ENCODE measurements around the gene TAB2. TPM values are rescaled to one million over a fixed set of nuclear protein-coding genes. Genes with fewer than 3 reads are reported as not detected.

Gene TAB2
- total and polyA plus RNA-seq, 2 of the 8 experiments (the other 6 are each of a cell fraction or from before 2014, with no cell fraction given): 40.4 to 63.0 TPM

DNA sequence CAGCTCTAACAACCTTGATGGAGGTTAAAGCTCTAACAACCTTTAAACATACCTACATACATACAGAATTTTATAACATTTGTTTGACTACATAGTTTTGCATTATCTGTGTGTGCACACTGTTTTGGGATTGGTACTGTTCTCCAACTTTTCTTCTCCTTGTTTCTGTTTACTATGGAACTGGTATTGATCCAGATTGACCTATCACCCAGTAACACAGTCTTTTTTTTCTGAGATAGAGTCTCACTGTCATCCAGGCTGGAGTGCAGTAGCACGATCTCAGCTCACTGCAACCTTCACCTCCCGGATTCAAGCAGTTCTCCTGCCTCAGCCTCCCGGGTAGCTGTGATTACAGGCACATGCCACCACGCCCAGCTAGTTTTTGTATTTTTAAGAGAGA, 65.9 kb downstream of the TAB2 start (continued):
- TF ChIP-seq, protein P1, sequence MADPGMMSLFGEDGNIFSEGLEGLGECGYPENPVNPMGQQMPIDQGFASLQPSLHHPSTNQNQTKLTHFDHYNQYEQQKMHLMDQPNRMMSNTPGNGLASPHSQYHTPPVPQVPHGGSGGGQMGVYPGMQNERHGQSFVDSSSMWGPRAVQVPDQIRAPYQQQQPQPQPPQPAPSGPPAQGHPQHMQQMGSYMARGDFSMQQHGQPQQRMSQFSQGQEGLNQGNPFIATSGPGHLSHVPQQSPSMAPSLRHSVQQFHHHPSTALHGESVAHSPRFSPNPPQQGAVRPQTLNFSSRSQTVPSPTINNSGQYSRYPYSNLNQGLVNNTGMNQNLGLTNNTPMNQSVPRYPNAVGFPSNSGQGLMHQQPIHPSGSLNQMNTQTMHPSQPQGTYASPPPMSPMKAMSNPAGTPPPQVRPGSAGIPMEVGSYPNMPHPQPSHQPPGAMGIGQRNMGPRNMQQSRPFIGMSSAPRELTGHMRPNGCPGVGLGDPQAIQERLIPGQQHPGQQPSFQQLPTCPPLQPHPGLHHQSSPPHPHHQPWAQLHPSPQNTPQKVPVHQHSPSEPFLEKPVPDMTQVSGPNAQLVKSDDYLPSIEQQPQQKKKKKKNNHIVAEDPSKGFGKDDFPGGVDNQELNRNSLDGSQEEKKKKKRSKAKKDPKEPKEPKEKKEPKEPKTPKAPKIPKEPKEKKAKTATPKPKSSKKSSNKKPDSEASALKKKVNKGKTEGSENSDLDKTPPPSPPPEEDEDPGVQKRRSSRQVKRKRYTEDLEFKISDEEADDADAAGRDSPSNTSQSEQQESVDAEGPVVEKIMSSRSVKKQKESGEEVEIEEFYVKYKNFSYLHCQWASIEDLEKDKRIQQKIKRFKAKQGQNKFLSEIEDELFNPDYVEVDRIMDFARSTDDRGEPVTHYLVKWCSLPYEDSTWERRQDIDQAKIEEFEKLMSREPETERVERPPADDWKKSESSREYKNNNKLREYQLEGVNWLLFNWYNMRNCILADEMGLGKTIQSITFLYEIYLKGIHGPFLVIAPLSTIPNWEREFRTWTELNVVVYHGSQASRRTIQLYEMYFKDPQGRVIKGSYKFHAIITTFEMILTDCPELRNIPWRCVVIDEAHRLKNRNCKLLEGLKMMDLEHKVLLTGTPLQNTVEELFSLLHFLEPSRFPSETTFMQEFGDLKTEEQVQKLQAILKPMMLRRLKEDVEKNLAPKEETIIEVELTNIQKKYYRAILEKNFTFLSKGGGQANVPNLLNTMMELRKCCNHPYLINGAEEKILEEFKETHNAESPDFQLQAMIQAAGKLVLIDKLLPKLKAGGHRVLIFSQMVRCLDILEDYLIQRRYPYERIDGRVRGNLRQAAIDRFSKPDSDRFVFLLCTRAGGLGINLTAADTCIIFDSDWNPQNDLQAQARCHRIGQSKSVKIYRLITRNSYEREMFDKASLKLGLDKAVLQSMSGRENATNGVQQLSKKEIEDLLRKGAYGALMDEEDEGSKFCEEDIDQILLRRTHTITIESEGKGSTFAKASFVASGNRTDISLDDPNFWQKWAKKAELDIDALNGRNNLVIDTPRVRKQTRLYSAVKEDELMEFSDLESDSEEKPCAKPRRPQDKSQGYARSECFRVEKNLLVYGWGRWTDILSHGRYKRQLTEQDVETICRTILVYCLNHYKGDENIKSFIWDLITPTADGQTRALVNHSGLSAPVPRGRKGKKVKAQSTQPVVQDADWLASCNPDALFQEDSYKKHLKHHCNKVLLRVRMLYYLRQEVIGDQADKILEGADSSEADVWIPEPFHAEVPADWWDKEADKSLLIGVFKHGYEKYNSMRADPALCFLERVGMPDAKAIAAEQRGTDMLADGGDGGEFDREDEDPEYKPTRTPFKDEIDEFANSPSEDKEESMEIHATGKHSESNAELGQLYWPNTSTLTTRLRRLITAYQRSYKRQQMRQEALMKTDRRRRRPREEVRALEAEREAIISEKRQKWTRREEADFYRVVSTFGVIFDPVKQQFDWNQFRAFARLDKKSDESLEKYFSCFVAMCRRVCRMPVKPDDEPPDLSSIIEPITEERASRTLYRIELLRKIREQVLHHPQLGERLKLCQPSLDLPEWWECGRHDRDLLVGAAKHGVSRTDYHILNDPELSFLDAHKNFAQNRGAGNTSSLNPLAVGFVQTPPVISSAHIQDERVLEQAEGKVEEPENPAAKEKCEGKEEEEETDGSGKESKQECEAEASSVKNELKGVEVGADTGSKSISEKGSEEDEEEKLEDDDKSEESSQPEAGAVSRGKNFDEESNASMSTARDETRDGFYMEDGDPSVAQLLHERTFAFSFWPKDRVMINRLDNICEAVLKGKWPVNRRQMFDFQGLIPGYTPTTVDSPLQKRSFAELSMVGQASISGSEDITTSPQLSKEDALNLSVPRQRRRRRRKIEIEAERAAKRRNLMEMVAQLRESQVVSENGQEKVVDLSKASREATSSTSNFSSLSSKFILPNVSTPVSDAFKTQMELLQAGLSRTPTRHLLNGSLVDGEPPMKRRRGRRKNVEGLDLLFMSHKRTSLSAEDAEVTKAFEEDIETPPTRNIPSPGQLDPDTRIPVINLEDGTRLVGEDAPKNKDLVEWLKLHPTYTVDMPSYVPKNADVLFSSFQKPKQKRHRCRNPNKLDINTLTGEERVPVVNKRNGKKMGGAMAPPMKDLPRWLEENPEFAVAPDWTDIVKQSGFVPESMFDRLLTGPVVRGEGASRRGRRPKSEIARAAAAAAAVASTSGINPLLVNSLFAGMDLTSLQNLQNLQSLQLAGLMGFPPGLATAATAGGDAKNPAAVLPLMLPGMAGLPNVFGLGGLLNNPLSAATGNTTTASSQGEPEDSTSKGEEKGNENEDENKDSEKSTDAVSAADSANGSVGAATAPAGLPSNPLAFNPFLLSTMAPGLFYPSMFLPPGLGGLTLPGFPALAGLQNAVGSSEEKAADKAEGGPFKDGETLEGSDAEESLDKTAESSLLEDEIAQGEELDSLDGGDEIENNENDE (IDR thresholded peaks at IDR 0.05; ENCODE audit: insufficient replicate concordance, low read length): no peak
- no peak for TF ChIP-seq KDM4A (IDR thresholded peaks at IDR 0.05; ENCODE audit: low read depth, low read length, severe bottlenecking)
- TF ChIP-seq CEBPB (IDR thresholded peaks at IDR 0.05; ENCODE audit: low read depth, low read length): no peak
- TF ChIP-seq, protein P2, sequence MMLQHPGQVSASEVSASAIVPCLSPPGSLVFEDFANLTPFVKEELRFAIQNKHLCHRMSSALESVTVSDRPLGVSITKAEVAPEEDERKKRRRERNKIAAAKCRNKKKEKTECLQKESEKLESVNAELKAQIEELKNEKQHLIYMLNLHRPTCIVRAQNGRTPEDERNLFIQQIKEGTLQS (IDR thresholded peaks at IDR 0.05; ENCODE audit: insufficient read depth, low read depth, low read length): no peak
- no peak for TF ChIP-seq EGR1 (IDR thresholded peaks at IDR 0.05; ENCODE audit: borderline replicate concordance, low read depth, low read length)
- no peak for TF ChIP-seq MAFK (IDR thresholded peaks at IDR 0.05; ENCODE audit: low read depth, low read length)
- no peak for TF ChIP-seq POLR2AphosphoS5 (IDR thresholded peaks at IDR 0.05; ENCODE audit: low read depth, low read length)
- TF ChIP-seq CBX5 (IDR thresholded peaks at IDR 0.05; ENCODE audit: low read depth, low read length): no peak
- TF ChIP-seq, protein P3, sequence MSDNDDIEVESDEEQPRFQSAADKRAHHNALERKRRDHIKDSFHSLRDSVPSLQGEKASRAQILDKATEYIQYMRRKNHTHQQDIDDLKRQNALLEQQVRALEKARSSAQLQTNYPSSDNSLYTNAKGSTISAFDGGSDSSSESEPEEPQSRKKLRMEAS (IDR thresholded peaks at IDR 0.05): no peak
- TF ChIP-seq EZH2 (IDR thresholded peaks at IDR 0.05; ENCODE audit: low read depth, low read length, severe bottlenecking): no peak
- TF ChIP-seq SRF (IDR thresholded peaks at IDR 0.05; ENCODE audit: low read depth, low read length): no peak
- TF ChIP-seq TAF7 (optimal IDR thresholded peaks at IDR 0.05; ENCODE audit: borderline replicate concordance, low read depth, low read length): no peak
